Head of caudate nucleus (tissue), 42 donors: ENCODE measurements around the gene COTL1.
A peak's percentile ranks its signal among the peaks of the same experiment; 100 is the strongest.

Experiments used
- DNase-seq, 42 donors: peaks; one replicate each; pipeline versions ENCODE4 v3.0.0 to v3.0.0-alpha.2; 2020 to 2021; ENCODE audit warnings: mixed read lengths in 7 of 42
- intact Hi-C: fragments of 100-400 bp; cut with DNase I; formaldehyde crosslinking; loops from one replicate; pipeline ENCODE4 v1.15.0; 2022

The COTL1 gene

DNA sequence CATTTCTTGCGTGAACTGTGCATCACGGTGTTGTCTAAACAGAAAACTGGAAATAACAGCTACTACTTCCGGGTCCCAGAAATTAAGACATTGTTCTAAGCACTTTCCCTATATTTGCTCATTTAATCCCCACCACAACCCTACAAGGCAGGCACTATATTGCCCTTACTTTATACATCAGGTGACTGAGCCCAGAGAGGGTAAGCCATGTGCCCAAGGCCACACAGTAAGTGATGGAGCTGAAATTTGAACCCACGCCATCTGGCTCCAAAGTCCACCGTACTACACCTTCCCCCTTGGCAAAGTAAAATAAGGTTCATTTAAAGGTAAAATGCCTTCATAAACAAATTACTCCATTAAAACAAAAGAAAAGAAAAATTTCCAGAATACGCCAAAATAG, 33.2 kb downstream of the COTL1 start:
- DNase-seq = no peak
- intact Hi-C loops = no loop called here

DNA sequence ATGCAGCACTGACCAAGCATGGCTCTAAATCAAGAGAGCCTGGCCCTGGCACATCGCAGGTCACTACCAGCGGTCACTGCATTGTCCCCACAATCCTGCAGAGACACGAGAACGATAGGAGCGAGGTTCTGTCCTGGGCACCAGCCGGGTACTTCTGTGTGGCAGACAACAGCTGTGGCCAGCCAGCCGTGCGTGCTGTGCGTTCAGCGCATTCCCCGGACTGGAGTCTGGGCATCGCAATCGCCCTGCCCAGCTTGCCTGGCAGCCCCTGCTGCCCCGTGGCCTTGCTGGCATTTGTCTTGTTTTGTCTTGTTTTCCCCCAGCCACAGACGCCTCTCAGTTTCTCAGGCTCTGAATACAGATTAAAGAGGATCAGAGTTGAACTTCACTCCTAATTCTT, 33.9 kb downstream of the COTL1 start:
- DNase-seq = peak in 41 of 42 donors; percentile 31 to 85 (median 67)
- intact Hi-C loops = no loop called here

DNA sequence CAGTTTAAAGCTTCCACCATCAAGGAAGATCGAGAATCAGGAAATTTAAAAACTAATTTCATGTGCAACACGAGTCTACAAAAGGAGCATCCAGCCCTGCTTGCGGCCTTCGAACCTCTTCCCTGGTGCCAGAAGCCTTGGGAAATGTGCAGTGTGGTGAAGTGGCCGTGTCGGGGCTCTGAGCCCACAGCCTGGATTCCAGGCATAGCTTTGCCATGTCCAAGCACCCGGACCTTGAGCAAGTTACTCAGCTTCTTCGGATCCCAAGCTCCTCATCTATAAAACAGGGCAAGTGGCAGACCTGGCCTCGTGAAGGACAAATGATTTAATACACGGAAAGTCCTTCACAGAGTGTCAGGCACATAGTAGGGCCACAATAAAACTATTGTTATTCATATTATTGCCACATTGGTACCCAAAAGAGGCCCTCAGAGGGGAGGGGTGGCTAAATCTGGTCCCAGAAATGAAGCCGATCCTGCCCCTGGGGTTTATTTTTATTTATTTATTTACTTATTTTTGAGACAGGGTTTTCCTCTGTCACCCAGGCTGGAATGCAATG, 34.8 kb downstream of the COTL1 start:
- intact Hi-C loops = no loop called here

DNA sequence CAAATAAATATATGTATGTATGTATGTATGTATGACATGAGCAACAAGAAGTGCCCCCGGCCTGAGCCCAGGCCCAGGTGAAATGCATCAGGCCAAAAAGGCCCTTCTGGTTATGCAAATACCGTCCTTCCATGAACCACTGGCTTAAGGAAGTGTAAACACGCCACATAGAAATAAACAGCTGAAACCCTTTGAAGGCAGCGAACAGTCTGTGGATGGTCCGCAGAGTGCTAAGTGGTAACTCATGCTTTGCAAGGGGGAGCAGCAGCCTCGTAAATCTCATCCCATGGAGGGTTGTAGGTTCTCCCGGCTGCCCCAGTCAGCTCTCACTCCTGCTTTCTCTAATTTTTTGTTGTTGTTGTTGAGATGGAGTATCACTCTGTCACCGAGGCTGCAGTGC, 36.7 kb downstream of the COTL1 start:
- intact Hi-C loops = no loop called here
- DNase-seq = no peak

More for the DNA sequence above, 34.8 kb downstream of the COTL1 start:
- DNase-seq = no peak

DNA sequence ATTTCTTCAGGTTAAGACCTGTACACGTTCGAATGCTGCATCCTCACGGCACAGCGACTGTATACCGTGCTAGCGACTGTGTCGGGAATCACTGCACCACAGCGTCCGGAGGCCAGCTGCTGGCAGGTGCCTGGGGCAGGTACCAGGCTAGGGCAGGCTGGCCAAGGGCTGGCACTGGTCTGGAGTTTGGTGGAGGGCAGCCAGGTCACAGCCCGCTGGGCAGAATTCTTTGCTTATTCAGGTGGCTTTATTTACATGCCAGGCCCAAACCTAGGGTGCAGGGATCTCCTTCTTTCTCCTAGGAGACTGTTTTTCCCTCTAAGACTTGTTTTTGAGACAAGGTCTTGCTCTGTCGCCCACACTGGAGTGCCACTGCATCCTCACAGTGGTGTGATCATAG, 37.9 kb downstream of the COTL1 start:
- intact Hi-C loops = no loop called here
- DNase-seq = no peak

DNA sequence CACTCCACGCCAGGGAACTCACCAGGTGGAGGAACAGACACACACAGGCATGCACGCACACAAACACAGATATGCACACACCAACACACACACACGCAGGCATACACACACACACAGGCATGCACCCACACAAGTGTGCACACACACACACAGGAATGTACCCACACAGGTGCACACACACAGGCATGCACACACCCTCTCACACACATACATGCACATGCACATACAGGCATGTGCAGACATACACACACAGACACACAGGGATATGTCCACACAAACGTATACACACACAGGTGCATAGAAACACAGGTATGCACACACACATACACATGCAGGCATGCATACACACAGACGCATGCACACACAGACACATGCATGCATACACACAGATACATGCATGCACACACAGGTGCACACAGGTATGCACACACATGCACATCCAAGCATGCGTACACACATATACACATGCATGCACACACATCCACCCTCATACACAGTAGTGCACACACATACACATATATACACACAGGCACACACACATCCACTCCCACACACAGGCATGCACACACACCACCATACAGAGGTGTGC, 39.2 kb downstream of the COTL1 start:
- intact Hi-C loops = no loop called here
- no peak for DNase-seq

DNA sequence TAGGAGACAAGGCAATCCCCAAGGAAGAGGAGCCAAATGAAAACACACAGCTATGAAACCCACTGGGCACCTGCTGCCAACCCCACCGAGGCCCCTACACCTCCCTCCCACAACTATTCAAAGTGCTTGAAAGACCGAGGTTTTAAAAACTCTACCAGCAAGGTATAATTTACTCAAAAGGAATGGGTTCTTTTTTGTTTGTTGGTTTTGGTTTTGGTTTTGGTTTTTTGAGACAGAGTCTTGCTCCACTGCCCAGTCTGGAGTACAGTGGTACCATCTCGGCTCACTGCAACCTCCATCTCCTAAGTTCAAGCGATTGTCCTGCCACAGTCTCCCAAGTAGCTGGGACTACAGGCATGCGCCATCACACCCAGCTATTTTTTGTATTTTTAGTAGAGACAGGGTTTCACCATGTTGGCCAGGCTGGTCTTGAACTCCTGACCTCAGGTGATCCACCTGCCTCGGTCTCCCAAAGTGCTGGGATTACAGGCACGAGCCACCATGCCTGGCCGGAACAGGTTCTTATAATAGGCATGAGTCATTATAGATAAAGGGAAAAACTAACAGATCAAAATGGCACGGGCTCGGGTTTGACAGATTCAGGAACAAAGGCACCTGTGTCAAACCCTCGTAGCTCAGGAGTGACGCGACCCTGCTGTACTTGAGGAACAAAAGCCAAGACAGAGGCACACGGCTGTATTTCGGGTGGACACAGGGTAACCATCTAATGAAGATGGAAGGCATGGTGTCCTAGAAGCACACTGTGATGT, 40.7 kb downstream of the COTL1 start:
- intact Hi-C loops = no loop called here
- DNase-seq = no peak

DNA sequence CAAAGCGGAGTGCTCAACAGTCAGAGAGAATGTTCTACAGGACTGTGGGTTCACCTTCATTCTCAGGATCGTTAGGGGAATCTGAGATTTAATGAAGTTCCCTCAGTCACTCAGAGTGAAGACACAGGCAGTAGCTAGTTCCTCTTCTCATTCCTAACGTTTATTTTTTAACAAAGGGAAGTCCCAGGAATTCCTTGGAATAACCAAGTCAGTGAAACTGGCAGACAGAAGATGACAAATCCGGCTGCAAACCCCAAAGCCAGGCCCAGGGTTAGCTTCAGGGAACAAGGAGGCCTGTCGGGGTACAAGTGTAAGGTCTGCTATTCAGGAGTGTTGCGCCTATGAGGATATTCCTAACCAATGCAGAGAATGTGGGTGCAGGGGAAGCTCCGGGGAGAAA, 42.0 kb downstream of the COTL1 start:
- intact Hi-C loops = no loop called here

DNA sequence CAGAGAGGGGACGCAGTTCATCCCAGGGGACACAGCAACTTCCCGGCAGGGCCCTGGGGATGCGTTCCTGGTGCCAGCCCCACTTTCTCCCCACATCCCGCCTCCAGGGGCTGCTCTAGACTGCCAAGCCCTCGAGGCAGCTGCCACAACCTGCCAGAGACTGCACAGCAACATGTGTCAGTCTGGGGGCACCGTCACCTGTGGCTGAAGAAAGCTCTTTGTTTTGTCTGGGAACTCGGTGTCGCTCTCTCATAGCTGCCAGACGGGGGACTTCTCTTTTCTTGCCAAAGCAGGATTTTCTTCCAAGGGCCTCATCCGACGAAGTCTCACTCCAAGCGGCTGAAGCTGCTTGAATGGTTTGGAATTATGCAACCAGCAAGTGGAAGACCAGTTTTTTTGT, 43.7 kb downstream of the COTL1 start:
- intact Hi-C loops = no loop called here

More for the DNA sequence above, 42.0 kb downstream of the COTL1 start:
- DNase-seq = no peak

DNA sequence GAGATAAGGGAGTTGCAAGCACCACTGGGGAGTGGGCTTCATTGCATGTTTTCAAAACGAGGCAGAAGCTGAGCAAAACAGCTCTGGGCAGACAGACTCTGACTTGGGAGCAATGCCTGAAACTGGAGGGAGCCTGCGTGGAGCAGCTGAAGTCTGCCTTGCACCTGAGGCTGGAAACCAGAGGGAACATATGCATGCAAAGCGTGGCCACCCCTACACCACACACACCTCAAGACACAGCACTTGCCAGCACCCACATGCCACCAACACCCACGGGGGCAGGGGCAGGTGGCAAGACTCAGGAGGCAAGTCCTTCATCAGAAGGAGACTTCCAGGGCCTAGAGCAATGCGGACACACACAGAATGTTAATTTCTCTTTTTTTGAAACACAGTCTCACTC, 45.8 kb downstream of the COTL1 start:
- intact Hi-C loops = no loop called here
- no peak for DNase-seq

More for the DNA sequence above, 43.7 kb downstream of the COTL1 start:
- peak in 26 of 42 donors; percentile 21 to 77 (median 43) for DNase-seq

DNA sequence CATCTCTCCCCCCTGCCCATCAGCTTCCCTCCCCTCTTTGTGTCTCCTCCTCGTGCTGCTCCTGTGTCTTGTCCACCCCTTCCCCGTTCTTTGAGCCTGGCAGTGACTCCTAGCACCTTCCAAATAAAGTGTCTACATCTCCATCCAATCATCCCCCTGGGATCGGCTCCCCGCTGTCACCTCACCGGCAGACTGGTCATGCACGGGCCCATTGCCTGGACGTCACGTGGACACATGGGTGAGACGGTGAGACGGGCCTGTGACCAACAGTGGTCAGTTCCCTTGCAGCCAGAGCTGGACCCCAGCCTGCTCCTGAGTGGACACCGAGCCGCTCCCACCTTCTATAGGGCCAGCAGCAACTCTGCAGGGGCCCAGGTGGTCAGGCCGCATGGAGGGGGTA, 46.4 kb downstream of the COTL1 start:
- intact Hi-C loops = no loop called here
- no peak for DNase-seq

DNA sequence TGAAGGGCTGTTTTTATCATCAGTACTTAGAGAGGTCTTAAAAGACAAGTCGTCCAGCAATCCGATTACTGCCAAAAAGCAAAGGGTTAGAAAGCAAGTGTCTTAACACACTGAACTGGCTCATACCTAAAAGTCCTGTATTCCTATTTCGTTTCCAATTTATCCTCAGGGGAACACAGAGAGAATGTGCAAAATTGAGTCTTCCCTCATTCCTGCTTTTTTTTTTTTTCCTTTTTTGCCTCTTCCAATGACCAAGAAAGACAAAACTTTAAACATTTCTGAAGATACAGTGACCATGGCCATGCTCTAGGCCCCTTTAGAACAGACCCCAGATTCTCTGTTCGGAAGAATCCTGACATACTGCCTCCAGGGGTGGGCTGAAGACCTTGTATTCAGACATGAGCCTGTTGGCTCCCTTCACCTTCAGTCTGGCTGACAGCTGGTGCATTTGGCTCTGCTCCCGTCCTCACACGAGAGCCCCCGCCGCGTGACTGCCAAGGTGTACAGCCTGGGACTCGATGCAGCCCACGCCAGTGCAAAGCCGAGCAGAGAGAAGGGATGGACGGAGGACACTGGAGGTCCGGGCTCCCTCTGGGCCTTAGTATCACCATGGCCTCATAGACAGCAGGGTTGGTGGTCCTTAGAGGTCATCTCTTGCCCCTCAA, 47.0 kb downstream of the COTL1 start:
- intact Hi-C loops = no loop called here

DNA sequence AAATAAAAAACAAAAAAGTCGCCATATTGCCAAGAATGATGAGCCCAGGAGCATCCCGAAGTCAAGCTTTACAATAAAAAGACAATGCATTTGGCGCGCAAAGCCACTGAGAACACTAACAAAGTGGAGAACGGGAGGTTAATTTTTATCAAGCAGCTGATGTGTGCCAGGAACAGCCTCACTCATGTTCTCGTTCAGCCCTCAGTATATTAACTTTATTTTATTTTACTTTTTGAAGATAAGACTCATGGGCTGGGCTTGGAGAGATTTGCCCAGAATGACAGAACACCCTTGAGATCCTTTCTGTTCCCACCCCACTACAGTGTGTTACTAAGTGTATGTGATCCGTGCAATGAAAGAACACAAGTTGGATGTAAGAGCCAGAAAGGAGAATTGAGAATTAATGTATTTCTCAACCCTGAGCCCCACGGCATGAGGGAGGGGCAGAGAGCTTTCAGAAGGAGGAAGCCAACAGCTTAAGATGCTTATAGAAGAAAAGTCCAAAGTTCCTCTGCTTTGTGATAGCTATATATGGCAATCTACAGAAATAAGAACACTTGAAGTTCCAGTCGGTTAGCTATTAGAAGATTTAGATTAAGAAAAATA, 48.4 kb downstream of the COTL1 start:
- intact Hi-C loops = no loop called here
- DNase-seq = peak in 1 of 42 donors; percentile 33

More for the DNA sequence above, 47.0 kb downstream of the COTL1 start:
- DNase-seq = no peak

DNA sequence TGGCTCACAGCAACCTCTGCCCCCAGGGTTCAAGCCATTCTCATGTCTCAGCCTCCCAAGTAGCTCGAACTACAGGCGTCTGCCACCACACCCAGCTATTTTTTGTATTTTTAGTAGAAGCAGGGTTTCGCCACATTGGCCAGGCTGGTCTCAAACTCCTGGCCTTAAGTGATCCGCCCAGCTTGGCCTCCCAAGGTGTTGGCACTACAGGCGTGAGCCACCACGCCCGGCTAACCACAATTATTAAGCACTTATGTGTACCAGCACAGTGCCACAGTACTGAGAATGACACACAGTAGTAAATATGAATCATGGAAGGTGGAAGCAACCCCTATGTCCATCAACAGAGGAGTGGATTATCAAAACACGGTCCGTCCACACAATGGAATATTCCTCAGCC, 49.8 kb downstream of the COTL1 start:
- no peak for DNase-seq
- intact Hi-C loops = no loop called here

DNA sequence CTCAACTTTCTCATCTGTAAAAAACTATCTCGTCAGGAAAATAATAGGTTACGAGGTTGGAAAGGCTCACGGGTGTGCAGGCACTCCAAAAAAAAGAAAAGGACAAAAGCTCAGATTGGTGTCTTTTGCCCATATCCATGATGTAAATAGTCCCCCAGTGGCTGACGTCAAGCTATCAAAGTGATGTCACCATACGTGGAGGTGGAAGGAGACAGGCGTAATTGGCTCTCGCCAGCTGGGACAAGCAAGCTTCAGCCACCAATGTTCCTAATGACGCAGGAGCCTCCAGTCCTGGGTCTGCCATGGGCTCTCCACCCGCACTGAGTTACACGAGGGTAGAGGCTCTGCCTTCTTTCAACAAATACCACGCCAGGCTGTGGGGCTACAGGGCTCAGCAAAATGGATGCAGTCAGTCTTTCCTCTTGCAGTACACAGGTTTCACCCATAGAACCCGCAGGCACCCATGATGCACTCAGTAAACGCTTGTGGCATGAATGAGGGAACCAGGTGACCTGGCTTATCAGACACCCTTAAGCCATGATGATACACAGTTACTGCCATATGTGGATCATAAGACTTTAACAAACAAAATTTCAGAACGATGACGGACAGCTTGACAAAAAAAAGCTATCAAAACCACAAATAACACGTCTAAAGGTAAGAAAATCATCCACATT, 50.5 kb downstream of the COTL1 start:
- intact Hi-C loops = no loop called here
- DNase-seq = no peak

DNA sequence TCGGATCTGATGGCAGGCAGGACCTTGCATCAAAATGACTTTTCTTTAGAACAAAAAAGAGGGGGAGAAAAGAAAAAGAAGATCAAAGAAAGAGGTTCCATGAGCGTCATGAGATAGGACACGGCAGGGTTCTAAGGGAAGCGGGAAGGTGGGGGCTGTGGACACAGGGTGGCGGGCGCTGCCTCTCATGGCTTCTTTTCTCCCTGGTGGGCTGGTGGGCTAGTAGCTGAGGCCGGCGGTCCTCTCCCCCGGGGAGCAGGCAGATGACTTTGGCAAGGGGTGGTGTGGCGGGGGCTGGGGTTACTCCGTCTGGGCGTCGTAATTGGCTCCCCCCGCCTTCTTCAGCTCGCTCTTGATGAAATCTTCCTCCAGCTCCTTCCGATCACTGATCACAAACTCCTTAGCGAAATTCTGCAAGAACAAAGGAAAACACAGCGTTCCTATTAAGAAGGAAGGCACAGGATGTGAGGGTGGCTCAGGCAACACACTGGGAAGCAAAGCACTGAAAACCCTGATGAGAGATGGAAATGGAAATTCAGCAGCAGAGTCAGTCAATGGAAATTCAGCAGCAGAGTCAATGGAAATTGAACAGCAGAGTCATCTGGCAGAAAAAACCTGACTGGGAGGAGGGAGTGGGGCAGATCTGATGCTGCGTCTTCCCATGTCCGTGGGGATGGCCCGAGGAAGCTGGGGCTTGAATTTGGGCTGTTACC, 51.2 kb downstream of the COTL1 start:
- peak in 5 of 42 donors; percentile 29 to 71 (median 44) for DNase-seq
- intact Hi-C loops = no loop called here

DNA sequence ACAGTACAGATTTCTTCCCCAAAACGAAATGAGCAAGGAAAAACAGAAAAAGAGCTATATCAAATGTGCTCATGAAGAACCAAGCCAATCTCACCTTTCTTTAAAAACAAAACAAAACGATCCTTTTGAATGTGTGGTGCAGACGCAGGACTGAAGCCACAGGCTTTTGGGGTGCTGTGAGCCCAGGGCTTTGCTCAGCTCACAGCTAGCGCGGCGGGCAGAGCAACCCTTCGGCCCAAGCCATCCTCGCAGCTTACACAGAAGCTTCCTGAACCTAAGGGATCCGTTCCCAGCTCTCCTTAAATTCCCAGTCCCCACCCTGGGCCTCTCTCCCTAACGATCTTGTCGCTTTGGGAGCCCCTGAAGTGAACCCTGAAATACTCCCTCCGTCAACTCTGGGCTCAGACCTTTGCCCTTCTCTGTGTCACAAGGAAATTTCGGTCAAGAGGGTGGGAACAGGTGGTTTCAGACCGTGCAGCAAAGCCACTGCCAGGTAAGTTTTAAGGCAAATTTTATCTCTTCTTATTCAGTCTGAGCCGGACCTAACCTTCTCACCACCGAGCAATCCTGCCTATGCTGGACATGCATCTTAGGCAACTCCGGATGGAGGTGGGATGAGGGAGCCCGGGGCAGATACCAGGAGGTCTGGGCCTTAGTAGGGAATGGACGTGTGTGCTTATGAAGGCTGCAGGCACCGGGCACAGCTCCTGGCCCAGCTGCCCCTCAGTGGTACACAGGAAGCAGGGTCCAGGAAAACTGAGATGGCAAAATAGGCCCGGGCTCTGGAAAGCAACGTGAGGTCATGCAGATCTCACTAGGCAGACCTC, 52.0 kb downstream of the COTL1 start:
- intact Hi-C loops = no loop called here
- no peak for DNase-seq
